ENCODE results near the gene TMED10.

DNA sequence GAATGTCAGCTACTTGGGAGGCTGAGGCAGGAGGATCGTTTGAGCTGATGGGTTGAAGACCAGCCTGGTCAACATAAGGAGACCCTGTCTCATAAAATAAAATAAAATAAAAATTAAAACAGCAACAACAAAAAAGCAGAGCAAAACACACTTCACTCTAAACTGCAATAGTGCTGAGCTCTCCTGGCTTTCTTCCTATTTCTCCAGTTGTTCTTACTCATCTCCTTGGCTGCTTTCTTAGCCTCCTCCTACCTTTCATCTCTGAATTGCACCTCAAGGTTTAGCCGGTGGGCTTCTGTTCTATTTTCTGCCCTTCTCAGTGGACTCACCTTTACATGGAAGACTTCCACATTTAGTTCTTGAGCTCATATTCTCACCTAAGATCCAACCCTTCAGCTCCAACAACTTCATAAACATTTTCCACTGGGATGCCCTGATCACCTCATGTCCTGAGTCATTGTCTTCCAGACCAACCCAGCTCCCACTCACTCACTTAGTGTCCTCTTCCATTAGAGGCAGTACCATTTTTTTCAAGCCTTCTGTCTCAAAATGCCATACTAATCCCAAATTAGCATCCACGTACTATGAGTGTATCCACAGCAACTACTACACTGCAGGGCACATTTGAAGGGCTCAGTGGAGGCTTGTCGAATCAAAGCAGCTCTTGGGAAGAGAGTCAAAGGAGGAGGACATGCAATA, 41.2 kb upstream of the TMED10 start:
- TF ChIP-seq FOXP2 (optimal IDR thresholded peaks at IDR 0.05; ENCODE audit: borderline replicate concordance, extremely low read depth, extremely low read length, insufficient read depth) (no peak), POLR2AphosphoS5 (IDR thresholded peaks at IDR 0.05; ENCODE audit: low read depth, low read length) (no peak), REST (IDR thresholded peaks at IDR 0.05; ENCODE audit: insufficient read depth in 1 of 2, low read depth in 2 of 2, low read length in 2 of 2) (no peak), SIN3A (IDR thresholded peaks at IDR 0.05; ENCODE audit: borderline replicate concordance, insufficient read depth, low read length) (no peak)
